HG03175 (cell line): Measurements from ENCODE around the gene MARK3.

Experiments
- ATAC-seq: cut with Tn5 transposase; IDR thresholded peaks from one replicate; pipeline ENCODE4 v1.9.1; 2021; ENCODE audit warnings: mild to moderate bottlenecking, moderate library complexity; ENCODE audit not compliant: unreplicated experiment

Gene MARK3

GRCh38 chr14:103432627-103433026, 47.4 kb downstream of the MARK3 start:
- ATAC-seq: no peak

- ATAC-seq: no peak
These were observed 48.8 kb downstream of the MARK3 start for GRCh38 chr14:103433916-103434563.

- ATAC-seq: no peak
These were observed 49.7 kb downstream of the MARK3 start for GRCh38 chr14:103434868-103435442.

- no peak for ATAC-seq
These were observed 51.3 kb downstream of the MARK3 start for GRCh38 chr14:103436533-103436932.

GRCh38 chr14:103442288-103442687, 57.1 kb downstream of the MARK3 start:
- ATAC-seq: no peak

GRCh38 chr14:103443111-103443510, 57.9 kb downstream of the MARK3 start:
- ATAC-seq: no peak

- no peak for ATAC-seq
These were observed 59.8 kb downstream of the MARK3 start for GRCh38 chr14:103444837-103445524.

GRCh38 chr14:103445806-103446205, 60.6 kb downstream of the MARK3 start:
- no peak for ATAC-seq

- no peak for ATAC-seq
These were observed 62.9 kb downstream of the MARK3 start for GRCh38 chr14:103448097-103448496.

GRCh38 chr14:103449634-103450161, 64.5 kb downstream of the MARK3 start:
- no peak for ATAC-seq

GRCh38 chr14:103450416-103450815, 65.2 kb downstream of the MARK3 start:
- no peak for ATAC-seq

GRCh38 chr14:103451401-103451800, 66.2 kb downstream of the MARK3 start:
- ATAC-seq: no peak

GRCh38 chr14:103453791-103454190, 68.6 kb downstream of the MARK3 start:
- ATAC-seq: no peak

GRCh38 chr14:103456167-103456835, 71.1 kb downstream of the MARK3 start:
- no peak for ATAC-seq

GRCh38 chr14:103460415-103460814, 75.2 kb downstream of the MARK3 start:
- no peak for ATAC-seq

- no peak for ATAC-seq
These were observed 77.9 kb downstream of the MARK3 start for GRCh38 chr14:103463149-103463548.

- no peak for ATAC-seq
These were observed 78.6 kb downstream of the MARK3 start for GRCh38 chr14:103463851-103464250.

- no peak for ATAC-seq
These were observed 87.7 kb downstream of the MARK3 start for GRCh38 chr14:103472939-103473338.

- no peak for ATAC-seq
These were observed 89.7 kb downstream of the MARK3 start for GRCh38 chr14:103474893-103475292.

GRCh38 chr14:103476065-103476464, 90.8 kb downstream of the MARK3 start:
- no peak for ATAC-seq

GRCh38 chr14:103476631-103477030, 91.4 kb downstream of the MARK3 start:
- ATAC-seq: no peak
